K562 (cell line): ENCODE results near the gene RUNX1.

Experiments used
- CBFB ChIP-seq: sonication (generic); formaldehyde crosslinking; IDR thresholded peaks from 2 replicates; pipeline ENCODE4 v1.4.0; 2020; ENCODE audit warnings: mild to moderate bottlenecking, missing genetic modification reagents
- EZH2 ChIP-seq: IDR thresholded peaks from 2 replicates; pipeline ENCODE4 v1.6.1; 2012; ENCODE audit warnings: low read depth, mild to moderate bottlenecking, inconsistent platforms, low read length, borderline replicate concordance
- FOXP4 ChIP-seq: sonication (generic); formaldehyde crosslinking; IDR thresholded peaks from 2 replicates; pipeline ENCODE4 v1.8.0; 2022; ENCODE audit warnings: mild to moderate bottlenecking, missing genetic modification reagents, borderline replicate concordance
- GTF2E2 ChIP-seq: fragments of 200-800 bp; sonication (Bioruptor generic); IDR thresholded peaks from 2 replicates; pipeline ENCODE4 v1.6.1; 2016; ENCODE audit warnings: missing genetic modification characterization, missing compliant biosample characterization
- ID3 ChIP-seq, 2 experiments: fragments of 250-450 bp in 1 of 2; fragments of 450-650 bp in 1 of 2; sonication (Bioruptor Pico) in 1 of 2; IDR thresholded peaks; 2 replicates each; pipeline versions ENCODE4 v1.6.1 to v1.8.0; 2016 to 2021; ENCODE audit warnings: mild to moderate bottlenecking in 2 of 2, moderate library complexity in 2 of 2, missing compliant biosample characterization in 1 of 2, missing genetic modification characterization in 1 of 2
- KDM1A ChIP-seq, 2 experiments: fragments of 450-650 bp; IDR thresholded peaks; 2 replicates each; pipeline ENCODE4 v1.6.1; 2016; ENCODE audit warnings: mild to moderate bottlenecking in 2 of 2
- NCOA6 ChIP-seq: fragments of 450-650 bp; IDR thresholded peaks from 2 replicates; pipeline ENCODE4 v1.6.1; 2017; ENCODE audit warnings: mild to moderate bottlenecking
- RBFOX2 ChIP-seq: fragments of 200-400 bp; formaldehyde crosslinking; IDR thresholded peaks from 2 replicates; pipeline ENCODE4 v1.6.1; 2017; ENCODE audit warnings: low read depth, mild to moderate bottlenecking, low read length, moderate library complexity
- THRA ChIP-seq: fragments of 450-650 bp; IDR thresholded peaks from 2 replicates; pipeline ENCODE4 v1.6.1; 2017; ENCODE audit warnings: mild to moderate bottlenecking, moderate library complexity
- ZNF586 ChIP-seq: fragments of 450-650 bp; formaldehyde crosslinking; conservative IDR thresholded peaks from 2 replicates; pipeline ENCODE4 v1.4.0; 2020; ENCODE audit warnings: mild to moderate bottlenecking, moderate library complexity
- ZSCAN29 ChIP-seq: fragments of 450-650 bp; IDR thresholded peaks from 2 replicates; pipeline ENCODE4 v1.6.1; 2017
- TF ChIP-seq, protein P1 (sequence below): fragments of 450-650 bp; formaldehyde crosslinking; IDR thresholded peaks from 2 replicates; pipeline ENCODE4 v1.4.0; 2020; ENCODE audit warnings: mild to moderate bottlenecking, moderate library complexity
- TF ChIP-seq, protein P2 (sequence below): fragments of 250-450 bp; sonication (Bioruptor Pico); IDR thresholded peaks from 2 replicates; pipeline ENCODE4 v1.4.0; 2020; ENCODE audit warnings: mild to moderate bottlenecking

GRCh38 chr21:34884346-34884929, 164.7 kb downstream of the RUNX1 start:
- TF ChIP-seq, protein P1, sequence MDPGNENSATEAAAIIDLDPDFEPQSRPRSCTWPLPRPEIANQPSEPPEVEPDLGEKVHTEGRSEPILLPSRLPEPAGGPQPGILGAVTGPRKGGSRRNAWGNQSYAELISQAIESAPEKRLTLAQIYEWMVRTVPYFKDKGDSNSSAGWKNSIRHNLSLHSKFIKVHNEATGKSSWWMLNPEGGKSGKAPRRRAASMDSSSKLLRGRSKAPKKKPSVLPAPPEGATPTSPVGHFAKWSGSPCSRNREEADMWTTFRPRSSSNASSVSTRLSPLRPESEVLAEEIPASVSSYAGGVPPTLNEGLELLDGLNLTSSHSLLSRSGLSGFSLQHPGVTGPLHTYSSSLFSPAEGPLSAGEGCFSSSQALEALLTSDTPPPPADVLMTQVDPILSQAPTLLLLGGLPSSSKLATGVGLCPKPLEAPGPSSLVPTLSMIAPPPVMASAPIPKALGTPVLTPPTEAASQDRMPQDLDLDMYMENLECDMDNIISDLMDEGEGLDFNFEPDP (CRISPR knock-in tag) = no peak
- TF ChIP-seq CBFB (CRISPR knock-in tag) (no peak), ZSCAN29 (no peak), NCOA6 (no peak), ZNF586 (no peak), ID3 (CRISPR knock-in tag; IDR thresholded peaks at IDR 0.05) (no peak), ID3 (tag; IDR thresholded peaks at IDR 0.05) (no peak), EZH2 (no peak), FOXP4 (CRISPR knock-in tag) (no peak), KDM1A (IDR thresholded peaks at IDR 0.05) (no peak), RBFOX2 (no peak), THRA (no peak), GTF2E2 (tag) (no peak)
- TF ChIP-seq, protein P2, sequence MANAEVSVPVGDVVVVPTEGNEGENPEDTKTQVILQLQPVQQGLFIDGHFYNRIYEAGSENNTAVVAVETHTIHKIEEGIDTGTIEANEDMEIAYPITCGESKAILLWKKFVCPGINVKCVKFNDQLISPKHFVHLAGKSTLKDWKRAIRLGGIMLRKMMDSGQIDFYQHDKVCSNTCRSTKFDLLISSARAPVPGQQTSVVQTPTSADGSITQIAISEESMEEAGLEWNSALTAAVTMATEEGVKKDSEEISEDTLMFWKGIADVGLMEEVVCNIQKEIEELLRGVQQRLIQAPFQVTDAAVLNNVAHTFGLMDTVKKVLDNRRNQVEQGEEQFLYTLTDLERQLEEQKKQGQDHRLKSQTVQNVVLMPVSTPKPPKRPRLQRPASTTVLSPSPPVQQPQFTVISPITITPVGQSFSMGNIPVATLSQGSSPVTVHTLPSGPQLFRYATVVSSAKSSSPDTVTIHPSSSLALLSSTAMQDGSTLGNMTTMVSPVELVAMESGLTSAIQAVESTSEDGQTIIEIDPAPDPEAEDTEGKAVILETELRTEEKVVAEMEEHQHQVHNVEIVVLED (CRISPR knock-in tag) = no peak
